Measurements from ENCODE around the gene CDK14. TPM values are rescaled to one million over a fixed set of nuclear protein-coding genes. Genes with fewer than 3 reads are reported as not detected.

Gene CDK14
- total RNA-seq, 4 donors from 2014 or later, result 0.18 to 74.3 (median 7.3) TPM

DNA sequence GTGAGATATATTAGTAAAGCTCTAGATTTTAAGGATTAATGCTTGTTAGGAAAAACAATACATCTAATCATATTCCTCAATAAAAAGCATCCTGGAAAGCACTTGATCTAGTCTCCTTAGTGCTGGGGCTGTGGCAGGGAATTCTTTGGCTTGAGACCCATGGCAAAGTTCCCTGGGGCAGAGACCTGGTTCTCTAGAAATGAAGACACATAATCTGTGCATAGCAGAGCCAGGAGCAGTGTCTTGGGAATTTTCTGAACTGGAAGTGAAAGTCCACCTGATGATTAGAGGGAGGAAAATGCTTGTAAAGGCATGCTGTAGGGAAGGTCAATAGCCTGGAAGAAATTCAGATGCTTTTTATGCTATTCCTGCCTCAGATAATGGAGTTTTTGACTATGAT lies 247.4 kb downstream of the CDK14 start:
- no peaks in the 10 kb centered on the region for H3K4me1 ChIP-seq
- H3K36me3 ChIP-seq, result no peaks in the 10 kb centered on the region
- no peak overlapping the region for H3K27ac ChIP-seq
- H3K9me3 ChIP-seq, result peaks cover 0 to 5% (median 0%) of the 10 kb centered on the region in 4 donors
- no peaks in the 10 kb centered on the region for H3K27me3 ChIP-seq
- TF ChIP-seq POLR2A (IDR thresholded peaks at IDR 0.05), result no peak
- TF ChIP-seq, protein P1, sequence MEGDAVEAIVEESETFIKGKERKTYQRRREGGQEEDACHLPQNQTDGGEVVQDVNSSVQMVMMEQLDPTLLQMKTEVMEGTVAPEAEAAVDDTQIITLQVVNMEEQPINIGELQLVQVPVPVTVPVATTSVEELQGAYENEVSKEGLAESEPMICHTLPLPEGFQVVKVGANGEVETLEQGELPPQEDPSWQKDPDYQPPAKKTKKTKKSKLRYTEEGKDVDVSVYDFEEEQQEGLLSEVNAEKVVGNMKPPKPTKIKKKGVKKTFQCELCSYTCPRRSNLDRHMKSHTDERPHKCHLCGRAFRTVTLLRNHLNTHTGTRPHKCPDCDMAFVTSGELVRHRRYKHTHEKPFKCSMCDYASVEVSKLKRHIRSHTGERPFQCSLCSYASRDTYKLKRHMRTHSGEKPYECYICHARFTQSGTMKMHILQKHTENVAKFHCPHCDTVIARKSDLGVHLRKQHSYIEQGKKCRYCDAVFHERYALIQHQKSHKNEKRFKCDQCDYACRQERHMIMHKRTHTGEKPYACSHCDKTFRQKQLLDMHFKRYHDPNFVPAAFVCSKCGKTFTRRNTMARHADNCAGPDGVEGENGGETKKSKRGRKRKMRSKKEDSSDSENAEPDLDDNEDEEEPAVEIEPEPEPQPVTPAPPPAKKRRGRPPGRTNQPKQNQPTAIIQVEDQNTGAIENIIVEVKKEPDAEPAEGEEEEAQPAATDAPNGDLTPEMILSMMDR (IDR thresholded peaks at IDR 0.05), result no peak
- no peak overlapping the region for H3K4me3 ChIP-seq
- DNase-seq, result no peak

DNA sequence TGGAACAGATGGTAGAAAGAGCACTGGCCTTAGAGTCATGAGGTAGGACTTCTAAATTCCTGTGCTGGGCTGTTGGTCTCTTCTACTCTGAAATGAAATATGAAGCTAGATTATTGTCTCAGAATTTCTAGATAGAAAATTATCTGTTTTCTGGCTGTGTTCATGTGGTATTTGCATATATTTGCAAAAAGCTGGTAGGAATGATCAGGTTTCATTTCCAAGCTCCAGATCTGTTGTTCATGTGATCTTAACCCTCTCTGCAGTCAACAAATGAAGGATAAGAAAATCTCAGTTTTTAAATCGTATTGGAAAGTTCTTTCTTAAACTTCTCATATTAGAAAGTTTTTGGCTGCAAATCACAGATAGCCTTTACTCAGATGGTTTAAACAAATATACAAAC lies 248.3 kb downstream of the CDK14 start:
- Histone ChIP-seq H3K4me1 (no peaks in the 10 kb centered on the region), H3K4me3 (no peak overlapping the region), H3K36me3 (no peaks in the 10 kb centered on the region), H3K27ac (no peak overlapping the region), H3K9me3 (no peaks in the 10 kb centered on the region), H3K27me3 (no peaks in the 10 kb centered on the region)
- no peak for TF ChIP-seq POLR2A (IDR thresholded peaks at IDR 0.05)
- TF ChIP-seq, protein P1 (IDR thresholded peaks at IDR 0.05), result no peak
- no peak for DNase-seq

GRCh38 chr7:90846192-90846591 lies 250.1 kb downstream of the CDK14 start:
- Histone ChIP-seq H3K27me3 (no peaks in the 10 kb centered on the region), H3K36me3 (no peaks in the 10 kb centered on the region), H3K27ac (no peak overlapping the region), H3K4me3 (no peak overlapping the region), H3K9me3 (no peaks in the 10 kb centered on the region), H3K4me1 (no peaks in the 10 kb centered on the region)
- DNase-seq, result no peak
- TF ChIP-seq, protein P1 (IDR thresholded peaks at IDR 0.05), result no peak
- no peak for TF ChIP-seq POLR2A (IDR thresholded peaks at IDR 0.05)

GRCh38 chr7:90850066-90850465 lies 253.9 kb downstream of the CDK14 start:
- H3K9me3 ChIP-seq, result no peaks in the 10 kb centered on the region
- TF ChIP-seq, protein P1 (IDR thresholded peaks at IDR 0.05), result no peak
- no peak for TF ChIP-seq POLR2A (IDR thresholded peaks at IDR 0.05)
- H3K27ac ChIP-seq, result no peak overlapping the region
- no peak overlapping the region for H3K4me3 ChIP-seq
- DNase-seq, result no peak
- no peaks in the 10 kb centered on the region for H3K4me1 ChIP-seq
- no peaks in the 10 kb centered on the region for H3K36me3 ChIP-seq
- H3K27me3 ChIP-seq, result no peaks in the 10 kb centered on the region

GRCh38 chr7:90850471-90850870 lies 254.3 kb downstream of the CDK14 start:
- H3K27ac ChIP-seq, result no peak overlapping the region
- no peaks in the 10 kb centered on the region for H3K36me3 ChIP-seq
- H3K4me1 ChIP-seq, result no peaks in the 10 kb centered on the region
- TF ChIP-seq POLR2A (IDR thresholded peaks at IDR 0.05), result no peak
- TF ChIP-seq, protein P1 (IDR thresholded peaks at IDR 0.05), result no peak
- no peaks in the 10 kb centered on the region for H3K9me3 ChIP-seq
- no peaks in the 10 kb centered on the region for H3K27me3 ChIP-seq
- no peak overlapping the region for H3K4me3 ChIP-seq
- DNase-seq, result no peak

DNA sequence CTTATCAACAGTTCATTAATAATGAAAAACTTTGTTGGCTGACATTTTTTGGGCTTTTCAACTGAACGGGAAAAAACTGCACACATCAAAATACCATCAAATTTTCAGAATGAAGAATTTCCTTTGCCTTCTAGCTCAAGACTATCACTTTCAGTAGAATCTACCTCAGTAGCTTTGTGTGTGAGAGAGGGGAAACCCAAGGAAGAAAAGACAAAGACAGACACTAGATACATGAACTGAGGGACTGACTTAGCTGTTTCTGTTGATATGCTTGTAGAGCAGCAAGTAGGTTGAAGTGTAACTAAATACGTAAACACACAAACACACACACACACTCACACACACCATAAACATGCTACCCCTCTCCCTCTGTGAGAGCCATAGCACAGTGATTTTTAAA lies 257.1 kb downstream of the CDK14 start:
- H3K27ac ChIP-seq, result no peak overlapping the region
- no peak overlapping the region for H3K4me3 ChIP-seq
- no peaks in the 10 kb centered on the region for H3K27me3 ChIP-seq
- H3K36me3 ChIP-seq, result no peaks in the 10 kb centered on the region
- H3K4me1 ChIP-seq, result no peaks in the 10 kb centered on the region
- DNase-seq, result no peak
- H3K9me3 ChIP-seq, result no peaks in the 10 kb centered on the region
- TF ChIP-seq, protein P1 (IDR thresholded peaks at IDR 0.05), result no peak
- TF ChIP-seq POLR2A (IDR thresholded peaks at IDR 0.05), result no peak
